GM13976 (cell line): ENCODE data around the gene HOXA4.

ENCODE experiments used
- DNase-seq: peaks from one replicate; pipeline ENCODE4 v3.0.0; 2012; ENCODE audit warnings: low spot score
- in situ Hi-C: fragments of 300-500 bp; cut with MboI; formaldehyde crosslinking; loops from one replicate; pipeline ENCODE4 v1.12.0; 2022; ENCODE audit warnings: low sequenced_read_pairs, mixed read lengths, inconsistent platforms; ENCODE audit not compliant: unreplicated experiment
- TF ChIP-seq, protein P1 (sequence below): IDR thresholded peaks from 2 replicates; pipeline ENCODE4 v1.5.1; 2012; ENCODE audit warnings: borderline replicate concordance, mild to moderate bottlenecking; ENCODE audit not compliant: insufficient read depth; ENCODE audit errors: extremely low read depth, missing control alignments, control extremely low read depth

HOXA4 gene

DNA sequence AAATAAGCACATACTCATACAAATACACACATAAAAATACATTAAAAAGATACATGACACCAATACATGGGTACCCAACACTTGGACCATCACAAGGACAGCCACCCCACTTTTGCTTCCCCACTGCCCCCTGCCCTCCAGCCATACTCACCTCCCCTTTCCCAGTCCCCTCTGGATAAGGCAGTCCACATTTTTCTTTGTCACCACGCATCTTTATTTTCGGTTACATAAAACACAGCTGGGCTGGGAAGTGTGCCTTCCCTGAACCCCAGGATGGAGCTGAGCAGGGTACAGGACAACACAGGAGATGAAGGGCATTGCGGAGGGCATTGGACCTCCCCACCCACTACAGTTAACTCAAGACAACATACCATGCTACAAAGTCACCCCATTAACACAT is 23.0 kb upstream of the HOXA4 start:
- no peak for DNase-seq
- TF ChIP-seq, protein P1, sequence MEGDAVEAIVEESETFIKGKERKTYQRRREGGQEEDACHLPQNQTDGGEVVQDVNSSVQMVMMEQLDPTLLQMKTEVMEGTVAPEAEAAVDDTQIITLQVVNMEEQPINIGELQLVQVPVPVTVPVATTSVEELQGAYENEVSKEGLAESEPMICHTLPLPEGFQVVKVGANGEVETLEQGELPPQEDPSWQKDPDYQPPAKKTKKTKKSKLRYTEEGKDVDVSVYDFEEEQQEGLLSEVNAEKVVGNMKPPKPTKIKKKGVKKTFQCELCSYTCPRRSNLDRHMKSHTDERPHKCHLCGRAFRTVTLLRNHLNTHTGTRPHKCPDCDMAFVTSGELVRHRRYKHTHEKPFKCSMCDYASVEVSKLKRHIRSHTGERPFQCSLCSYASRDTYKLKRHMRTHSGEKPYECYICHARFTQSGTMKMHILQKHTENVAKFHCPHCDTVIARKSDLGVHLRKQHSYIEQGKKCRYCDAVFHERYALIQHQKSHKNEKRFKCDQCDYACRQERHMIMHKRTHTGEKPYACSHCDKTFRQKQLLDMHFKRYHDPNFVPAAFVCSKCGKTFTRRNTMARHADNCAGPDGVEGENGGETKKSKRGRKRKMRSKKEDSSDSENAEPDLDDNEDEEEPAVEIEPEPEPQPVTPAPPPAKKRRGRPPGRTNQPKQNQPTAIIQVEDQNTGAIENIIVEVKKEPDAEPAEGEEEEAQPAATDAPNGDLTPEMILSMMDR: no peak
- in situ Hi-C loops: loop anchor here (10.0 to 25.0 kb wide), 3 partner anchors 299 to 779 kb away; no protein-coding TSS in a partner anchor

GRCh38 chr7:27152816-27153442 is 22.4 kb upstream of the HOXA4 start:
- no peak for DNase-seq
- in situ Hi-C loops: loop anchor here (10.0 to 25.0 kb wide), 3 partner anchors 298 to 778 kb away; no protein-coding TSS in a partner anchor
- TF ChIP-seq, protein P1: no peak

- DNase-seq: no peak
- TF ChIP-seq, protein P1: no peak
- in situ Hi-C loops: loop anchor here (10.0 to 25.0 kb wide), 3 partner anchors 297 to 777 kb away; no protein-coding TSS in a partner anchor
These were observed 21.6 kb upstream of the HOXA4 start, which contains the start of gene HOXA3 for GRCh38 chr7:27151931-27152815. HOXA3 (minus strand) TSS chr7:27152583; CDS start chr7:27110640, 41,943 bp downstream.

DNA sequence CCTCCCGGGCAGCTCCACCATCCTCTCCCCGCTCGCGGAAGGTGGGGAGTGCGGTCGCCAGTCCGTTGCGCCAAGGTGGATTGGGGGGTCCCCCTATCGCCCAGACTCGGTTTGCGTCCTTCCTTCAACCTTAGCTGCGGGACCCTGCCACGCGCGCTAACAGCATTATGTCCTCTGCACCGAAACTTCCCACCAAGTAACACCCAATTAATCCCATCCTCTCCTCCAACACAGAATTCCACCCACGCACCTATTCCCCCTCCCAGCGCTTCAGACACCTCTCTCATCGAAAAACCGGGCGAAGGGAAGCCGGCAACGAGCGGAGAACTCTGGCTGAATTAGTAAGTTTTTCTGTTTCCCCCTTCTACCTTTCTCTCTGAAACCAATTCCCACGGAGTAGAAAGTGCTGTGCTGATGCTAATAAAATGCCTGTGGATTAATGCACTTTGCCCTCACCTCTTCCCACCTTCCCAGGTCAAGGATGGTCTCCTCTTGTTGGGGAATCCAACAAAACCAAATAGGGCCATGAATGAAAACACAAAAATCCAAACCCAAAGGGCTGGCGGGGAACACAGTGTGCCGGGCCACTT is 20.9 kb upstream of the HOXA4 start:
- TF ChIP-seq, protein P1: no peak
- DNase-seq: no peak
- in situ Hi-C loops: loop anchor here (10.0 to 25.0 kb wide), 3 partner anchors 297 to 777 kb away; no protein-coding TSS in a partner anchor

DNA sequence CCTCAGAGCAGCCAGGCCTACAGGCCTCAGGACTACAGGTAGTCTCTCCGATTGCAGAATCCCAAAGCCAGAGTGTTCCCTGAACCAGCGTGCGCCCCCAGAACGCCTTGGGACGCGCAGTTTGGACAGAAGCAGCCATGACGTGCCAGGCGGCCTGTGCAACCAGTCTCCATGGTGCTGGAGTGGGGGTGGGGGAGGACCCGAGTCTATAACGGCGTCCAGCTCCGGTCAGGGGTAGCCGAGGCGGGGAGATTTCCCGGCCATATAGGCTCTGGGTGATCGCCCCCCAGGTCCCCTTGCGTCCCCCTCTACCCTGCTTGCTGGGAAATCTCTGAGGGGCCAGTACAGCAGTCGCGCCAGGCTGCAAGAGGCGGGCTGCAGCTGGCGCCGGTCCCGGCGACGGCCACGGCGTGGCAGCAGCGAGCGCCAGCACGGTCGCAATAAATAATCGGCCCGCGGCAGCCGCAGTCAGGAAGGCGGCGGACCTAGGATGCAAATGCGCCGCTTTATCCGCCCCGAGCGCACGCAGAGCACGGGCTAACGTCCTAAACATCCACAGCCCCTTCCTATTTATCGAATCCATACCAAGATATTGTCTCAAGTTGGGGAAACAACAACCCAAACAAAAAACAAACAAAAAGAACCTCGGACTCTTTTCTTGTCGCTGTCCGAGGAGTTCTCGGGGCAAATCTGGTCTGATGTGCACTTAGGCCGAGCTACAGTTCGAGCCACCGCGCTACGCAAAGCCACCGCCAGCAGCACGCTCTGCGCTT is 20.2 kb upstream of the HOXA4 start:
- in situ Hi-C loops: loop anchor here (10.0 to 25.0 kb wide), 3 partner anchors 296 to 776 kb away; no protein-coding TSS in a partner anchor
- TF ChIP-seq, protein P1: peak; percentile 95
- peak; percentile 91 for DNase-seq
